Activated T-cell treated with anti-CD3 and anti-CD28 coated beads, Interleukin-2, amount 50 U/mL, for 24 hours (primary cell): ENCODE data around the gene MUC4.
"Not testable (repeated sequence)": the region's sequence is repeated elsewhere in the genome, so short reads cannot be mapped to it uniquely, and the experiment has no call there.

ENCODE experiments used
- DNase-seq: peaks from one replicate; pipeline ENCODE4 v3.0.0-alpha.2; 2020
- H3K27ac Mint-ChIP-seq: 2 replicates; pipeline ENCODE4 v1.8.0; 2020; ENCODE audit warnings: mild to moderate bottlenecking, mixed read lengths
- H3K27me3 Mint-ChIP-seq: 2 replicates; pipeline ENCODE4 v1.8.0; 2020; ENCODE audit warnings: mixed read lengths
- H3K36me3 Mint-ChIP-seq: 2 replicates; pipeline ENCODE4 v1.8.0; 2020; ENCODE audit warnings: low read depth, mixed read lengths
- H3K4me1 Mint-ChIP-seq: 2 replicates; pipeline ENCODE4 v1.8.0; 2020; ENCODE audit warnings: low read depth, mixed read lengths
- H3K4me3 Mint-ChIP-seq: 2 replicates; pipeline ENCODE4 v1.8.0; 2020; ENCODE audit warnings: mild to moderate bottlenecking, moderate library complexity, mixed read lengths
- H3K9me3 Mint-ChIP-seq: 2 replicates; pipeline ENCODE4 v1.8.0; 2020; ENCODE audit warnings: mixed read lengths

MUC4 gene

GRCh38 chr3:195758721-195759353 lies 52.9 kb downstream of the MUC4 start:
- peaks cover 50% of the 10 kb centered on the region for H3K27me3 Mint-ChIP-seq
- H3K4me1 Mint-ChIP-seq, result peaks cover 1% of the 10 kb centered on the region
- DNase-seq, result no peak
- no peaks in the 10 kb centered on the region for H3K36me3 Mint-ChIP-seq
- H3K9me3 Mint-ChIP-seq, result no peaks in the 10 kb centered on the region
- H3K27ac Mint-ChIP-seq, result no peak overlapping the region
- no peak overlapping the region for H3K4me3 Mint-ChIP-seq

- Mint-ChIP-seq H3K4me1 (peaks cover 3% of the 10 kb centered on the region), H3K27ac (no peak overlapping the region), H3K4me3 (no peak overlapping the region), H3K9me3 (no peaks in the 10 kb centered on the region), H3K27me3 (peaks cover 43% of the 10 kb centered on the region), H3K36me3 (no peaks in the 10 kb centered on the region)
- no peak for DNase-seq
These were observed 53.9 kb downstream of the MUC4 start for GRCh38 chr3:195757827-195758226.

- H3K36me3 Mint-ChIP-seq, result no peaks in the 10 kb centered on the region
- H3K27ac Mint-ChIP-seq, result no peak overlapping the region
- peaks cover 3% of the 10 kb centered on the region for H3K4me1 Mint-ChIP-seq
- no peak for DNase-seq
- no peaks in the 10 kb centered on the region for H3K9me3 Mint-ChIP-seq
- H3K4me3 Mint-ChIP-seq, result no peak overlapping the region
- peaks cover 43% of the 10 kb centered on the region for H3K27me3 Mint-ChIP-seq
These were observed 54.3 kb downstream of the MUC4 start for GRCh38 chr3:195757438-195757770.

- no peaks in the 10 kb centered on the region for H3K9me3 Mint-ChIP-seq
- H3K4me1 Mint-ChIP-seq, result peaks cover 2% of the 10 kb centered on the region
- no peak for DNase-seq
- H3K36me3 Mint-ChIP-seq, result no peaks in the 10 kb centered on the region
- H3K4me3 Mint-ChIP-seq, result no peak overlapping the region
- H3K27ac Mint-ChIP-seq, result no peak overlapping the region
- peaks cover 37% of the 10 kb centered on the region for H3K27me3 Mint-ChIP-seq
These were observed 55.7 kb downstream of the MUC4 start for GRCh38 chr3:195755791-195756676.

- no peak overlapping the region for H3K27ac Mint-ChIP-seq
- no peaks in the 10 kb centered on the region for H3K36me3 Mint-ChIP-seq
- no peak overlapping the region for H3K4me3 Mint-ChIP-seq
- peaks cover 2% of the 10 kb centered on the region for H3K4me1 Mint-ChIP-seq
- no peaks in the 10 kb centered on the region for H3K9me3 Mint-ChIP-seq
- H3K27me3 Mint-ChIP-seq, result peaks cover 30% of the 10 kb centered on the region
- no peak for DNase-seq
These were observed 56.3 kb downstream of the MUC4 start for GRCh38 chr3:195755391-195755790.

- Mint-ChIP-seq H3K27ac (no peak overlapping the region), H3K36me3 (no peaks in the 10 kb centered on the region), H3K4me1 (peaks cover 2% of the 10 kb centered on the region), H3K4me3 (no peak overlapping the region), H3K9me3 (no peaks in the 10 kb centered on the region), H3K27me3 (peaks cover 25% of the 10 kb centered on the region)
- no peak for DNase-seq
These were observed 56.8 kb downstream of the MUC4 start for GRCh38 chr3:195754906-195755305.

GRCh38 chr3:195754141-195754540 lies 57.6 kb downstream of the MUC4 start:
- Mint-ChIP-seq H3K27ac (no peak overlapping the region), H3K4me3 (no peak overlapping the region), H3K9me3 (no peaks in the 10 kb centered on the region), H3K4me1 (peaks cover 3% of the 10 kb centered on the region), H3K36me3 (no peaks in the 10 kb centered on the region), H3K27me3 (peaks cover 19% of the 10 kb centered on the region)
- DNase-seq, result no peak

- Mint-ChIP-seq H3K27me3 (peaks cover 18% of the 10 kb centered on the region), H3K4me3 (no peak overlapping the region), H3K4me1 (peaks cover 8% of the 10 kb centered on the region), H3K36me3 (no peaks in the 10 kb centered on the region), H3K27ac (no peak overlapping the region), H3K9me3 (no peaks in the 10 kb centered on the region)
- no peak for DNase-seq
These were observed 58.1 kb downstream of the MUC4 start for GRCh38 chr3:195753581-195753980.

GRCh38 chr3:195752546-195753331 lies 59.0 kb downstream of the MUC4 start:
- Mint-ChIP-seq H3K36me3 (no peaks in the 10 kb centered on the region), H3K27me3 (peaks cover 14% of the 10 kb centered on the region), H3K9me3 (no peaks in the 10 kb centered on the region), H3K27ac (no peak overlapping the region), H3K4me3 (no peak overlapping the region), H3K4me1 (peaks cover 13% of the 10 kb centered on the region)
- no peak for DNase-seq

- peaks cover 13% of the 10 kb centered on the region for H3K4me1 Mint-ChIP-seq
- H3K27me3 Mint-ChIP-seq, result peaks cover 10% of the 10 kb centered on the region
- no peak for DNase-seq
- H3K9me3 Mint-ChIP-seq, result no peaks in the 10 kb centered on the region
- H3K27ac Mint-ChIP-seq, result no peak overlapping the region
- H3K4me3 Mint-ChIP-seq, result no peak overlapping the region
- H3K36me3 Mint-ChIP-seq, result no peaks in the 10 kb centered on the region
These were observed 59.7 kb downstream of the MUC4 start for GRCh38 chr3:195752066-195752465.

GRCh38 chr3:195751560-195751959 lies 60.2 kb downstream of the MUC4 start:
- Mint-ChIP-seq H3K27ac (no peak overlapping the region), H3K27me3 (peaks cover 6% of the 10 kb centered on the region), H3K4me1 (peaks cover 13% of the 10 kb centered on the region), H3K36me3 (no peaks in the 10 kb centered on the region), H3K4me3 (no peak overlapping the region), H3K9me3 (no peaks in the 10 kb centered on the region)
- no peak for DNase-seq

GRCh38 chr3:195750797-195751520 lies 60.8 kb downstream of the MUC4 start:
- Mint-ChIP-seq H3K36me3 (no peaks in the 10 kb centered on the region), H3K4me3 (no peak overlapping the region), H3K27ac (no peak overlapping the region), H3K27me3 (peaks cover 6% of the 10 kb centered on the region), H3K9me3 (no peaks in the 10 kb centered on the region), H3K4me1 (peaks cover 13% of the 10 kb centered on the region)
- no peak for DNase-seq

- not testable (repeated sequence) for H3K4me3 Mint-ChIP-seq
These were observed 62.6 kb downstream of the MUC4 start for GRCh38 chr3:195749101-195749500.

GRCh38 chr3:195748661-195749060 lies 63.1 kb downstream of the MUC4 start:
- Mint-ChIP-seq H3K4me1 (peaks cover 13% of the 10 kb centered on the region), H3K27me3 (peaks cover 6% of the 10 kb centered on the region)

More at GRCh38 chr3:195749101-195749500, 62.6 kb downstream of the MUC4 start:
- H3K27me3 Mint-ChIP-seq, H3K36me3 Mint-ChIP-seq, DNase-seq, H3K27ac Mint-ChIP-seq, H3K9me3 Mint-ChIP-seq: not testable (repeated sequence)
- H3K4me1 Mint-ChIP-seq, result peaks cover 13% of the 10 kb centered on the region

More at GRCh38 chr3:195748661-195749060, 63.1 kb downstream of the MUC4 start:
- no peak overlapping the region for H3K27ac Mint-ChIP-seq
- no peak for DNase-seq
- no peaks in the 10 kb centered on the region for H3K9me3 Mint-ChIP-seq
- no peak overlapping the region for H3K4me3 Mint-ChIP-seq
- H3K36me3 Mint-ChIP-seq, result no peaks in the 10 kb centered on the region
